ENCODE results near the gene CAPN2.

- TF ChIP-seq TAF1 (IDR thresholded peaks at IDR 0.05; ENCODE audit: borderline replicate concordance, insufficient read depth, low read length) (no peak), POLR2AphosphoS5 (IDR thresholded peaks at IDR 0.05; ENCODE audit: low read depth, low read length) (no peak), REST (IDR thresholded peaks at IDR 0.05; ENCODE audit: insufficient read depth in 1 of 2, low read depth in 2 of 2, low read length in 2 of 2) (no peak), SIN3A (IDR thresholded peaks at IDR 0.05; ENCODE audit: borderline replicate concordance, insufficient read depth, low read length) (no peak), FOXP2 (optimal IDR thresholded peaks at IDR 0.05; ENCODE audit: borderline replicate concordance, extremely low read depth, extremely low read length, insufficient read depth) (no peak)
These were observed 25.0 kb downstream of the CAPN2 start for GRCh38 chr1:223737342-223737741.

Measured in PFSK-1 (cell line).